ENCODE results near the gene ABHD8.
A peak's percentile ranks its signal among the peaks of the same experiment; 100 is the strongest.

Gene ABHD8, protein sequence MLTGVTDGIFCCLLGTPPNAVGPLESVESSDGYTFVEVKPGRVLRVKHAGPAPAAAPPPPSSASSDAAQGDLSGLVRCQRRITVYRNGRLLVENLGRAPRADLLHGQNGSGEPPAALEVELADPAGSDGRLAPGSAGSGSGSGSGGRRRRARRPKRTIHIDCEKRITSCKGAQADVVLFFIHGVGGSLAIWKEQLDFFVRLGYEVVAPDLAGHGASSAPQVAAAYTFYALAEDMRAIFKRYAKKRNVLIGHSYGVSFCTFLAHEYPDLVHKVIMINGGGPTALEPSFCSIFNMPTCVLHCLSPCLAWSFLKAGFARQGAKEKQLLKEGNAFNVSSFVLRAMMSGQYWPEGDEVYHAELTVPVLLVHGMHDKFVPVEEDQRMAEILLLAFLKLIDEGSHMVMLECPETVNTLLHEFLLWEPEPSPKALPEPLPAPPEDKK

DNA sequence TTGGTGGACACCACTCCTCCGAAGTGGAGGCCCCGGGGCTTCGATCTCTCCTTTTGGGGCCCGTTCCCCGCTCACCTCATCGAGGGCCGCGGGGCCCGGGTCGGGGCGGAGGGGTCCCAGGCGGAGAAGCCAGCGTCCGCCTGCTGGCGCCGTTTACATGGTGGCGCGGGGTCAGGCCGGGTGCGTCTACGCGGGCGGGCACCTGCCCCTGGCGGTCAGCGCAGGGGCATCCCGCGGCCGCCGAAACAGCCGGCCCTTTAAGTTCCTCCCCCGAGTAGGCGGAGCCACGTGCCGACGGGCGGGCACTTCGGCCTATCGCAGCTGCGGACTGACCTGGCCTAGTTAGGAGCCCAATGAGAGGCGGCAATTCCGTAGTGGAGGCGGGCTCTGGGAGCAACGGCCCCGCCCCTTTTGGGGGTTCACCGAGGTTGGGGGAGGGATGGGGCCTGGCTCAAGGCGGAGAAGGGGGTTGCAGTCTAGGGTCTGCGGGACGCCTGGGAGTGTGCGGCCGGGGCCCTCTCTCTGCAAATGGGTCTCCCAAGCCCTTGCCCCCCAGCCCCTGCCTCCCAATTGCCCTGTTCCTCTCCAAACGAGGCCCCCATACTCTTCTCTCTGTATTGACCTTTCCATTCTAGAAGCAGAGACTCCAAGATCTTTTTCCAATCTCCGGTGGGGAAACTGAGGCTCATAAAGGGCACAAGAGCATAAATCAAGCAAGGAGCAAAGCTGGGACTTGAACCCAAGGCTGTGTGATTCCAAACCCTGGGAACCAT, at the start of gene ABHD8:
TSS of gene ABHD8 (minus strand) at position 259 of the 773 bp plus-strand sequence. CDS start 1,809 bp downstream, outside the sequence.
- peak; percentile 94 for DNase-seq

DNA sequence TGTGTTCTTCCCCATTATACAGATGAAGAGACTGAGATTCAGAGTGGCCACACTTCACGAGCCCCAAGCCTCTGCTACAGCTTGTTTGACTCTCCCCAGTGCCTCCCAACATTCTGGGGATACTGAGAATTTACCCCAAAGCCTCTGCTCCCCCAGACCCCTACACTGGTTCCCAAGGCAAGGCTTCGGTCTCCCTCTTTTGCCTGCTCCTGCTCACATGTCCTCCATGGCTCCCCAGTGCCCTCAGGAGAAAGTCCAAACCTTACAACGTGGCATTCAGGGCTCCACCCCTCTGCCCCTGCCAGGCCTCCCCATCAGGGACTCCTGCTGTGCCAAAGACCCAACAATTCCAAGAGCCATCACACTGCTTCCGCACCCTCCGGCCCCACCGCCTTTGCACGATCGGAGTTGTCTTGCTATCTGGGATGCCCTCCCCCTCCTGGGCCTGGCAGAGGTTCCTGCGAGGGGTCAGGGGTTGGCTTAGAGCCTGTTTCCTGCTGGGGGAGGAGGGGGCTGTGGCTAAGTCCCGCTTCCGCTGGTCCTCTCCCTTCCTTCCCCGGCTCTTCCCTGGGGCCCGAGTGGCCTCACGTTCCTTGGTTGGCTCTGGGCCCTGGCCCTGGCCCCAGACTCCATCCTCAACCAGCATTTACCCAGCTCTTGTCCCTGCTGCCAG, 49.5 kb upstream of the ABHD8 start:
- DNase-seq, result no peak

DNA sequence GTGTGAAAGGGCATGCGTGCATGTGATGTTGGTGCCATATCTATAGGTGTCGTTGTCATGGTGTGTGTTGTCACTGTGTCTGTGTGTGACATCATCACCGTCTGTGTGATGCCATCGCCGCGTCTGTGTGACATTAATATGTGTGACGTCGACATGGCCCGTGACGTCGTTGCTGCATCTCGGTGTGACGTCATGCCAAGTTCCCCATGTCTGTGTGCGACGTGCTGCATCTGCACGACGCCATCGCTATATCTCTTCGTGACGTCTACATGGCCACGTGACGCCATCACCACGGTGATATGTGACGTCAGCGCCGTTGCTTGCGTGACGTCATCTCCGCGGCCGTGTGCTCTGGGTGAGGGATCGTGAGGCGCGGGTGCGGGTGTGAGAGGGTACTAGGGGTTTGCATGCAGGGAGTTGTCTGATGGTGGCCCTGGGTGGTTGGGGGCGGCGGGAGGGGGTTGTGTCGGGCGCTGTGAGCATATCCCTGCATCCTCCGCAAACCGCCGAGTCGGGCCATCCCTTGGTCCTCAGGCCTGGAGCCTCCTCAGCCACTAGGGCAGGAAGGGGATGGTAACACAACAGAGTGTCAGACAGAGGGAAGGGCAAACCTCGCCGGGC, 48.7 kb upstream of the ABHD8 start:
- DNase-seq, result no peak

DNA sequence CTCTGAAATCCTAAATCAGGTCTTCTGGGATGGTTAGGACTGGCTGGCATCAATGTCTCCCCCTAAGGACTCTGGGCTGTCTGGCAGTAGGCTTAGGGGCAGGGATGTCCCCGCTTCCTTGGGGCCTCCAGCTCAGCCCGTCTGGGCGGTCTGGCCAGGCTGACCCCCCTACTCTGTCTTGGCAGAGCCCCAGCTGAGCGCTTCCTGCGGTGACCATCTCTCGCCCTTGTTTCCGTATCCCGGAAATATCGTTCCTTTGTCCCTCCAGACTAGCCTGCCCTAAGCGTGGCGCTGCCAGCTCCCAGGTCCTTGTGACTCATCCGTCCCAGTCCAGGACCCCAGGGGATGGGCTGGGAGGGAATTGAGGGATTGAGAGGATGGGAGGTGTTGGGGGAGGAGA, 45.5 kb upstream of the ABHD8 start:
- no peak for DNase-seq

DNA sequence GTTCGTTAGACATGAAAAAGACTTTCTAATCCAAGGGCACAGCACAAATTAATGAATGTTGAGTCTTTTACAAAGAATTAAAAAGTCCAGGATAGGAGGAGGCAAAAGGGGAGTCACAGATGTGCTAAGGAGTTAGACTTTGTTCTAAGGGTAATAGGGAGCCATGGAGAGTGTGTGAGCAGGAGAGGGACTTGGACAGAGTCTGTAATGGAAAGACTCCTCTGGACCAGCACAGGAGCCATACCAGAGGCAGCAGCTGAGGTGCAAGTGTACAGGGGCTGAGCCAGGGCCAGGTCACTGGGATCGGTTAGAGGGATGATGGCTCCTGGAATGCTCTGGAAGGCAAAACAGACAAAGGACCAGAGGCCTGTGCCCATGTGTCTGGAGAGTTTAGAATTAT, 44.7 kb upstream of the ABHD8 start:
- no peak for DNase-seq

DNA sequence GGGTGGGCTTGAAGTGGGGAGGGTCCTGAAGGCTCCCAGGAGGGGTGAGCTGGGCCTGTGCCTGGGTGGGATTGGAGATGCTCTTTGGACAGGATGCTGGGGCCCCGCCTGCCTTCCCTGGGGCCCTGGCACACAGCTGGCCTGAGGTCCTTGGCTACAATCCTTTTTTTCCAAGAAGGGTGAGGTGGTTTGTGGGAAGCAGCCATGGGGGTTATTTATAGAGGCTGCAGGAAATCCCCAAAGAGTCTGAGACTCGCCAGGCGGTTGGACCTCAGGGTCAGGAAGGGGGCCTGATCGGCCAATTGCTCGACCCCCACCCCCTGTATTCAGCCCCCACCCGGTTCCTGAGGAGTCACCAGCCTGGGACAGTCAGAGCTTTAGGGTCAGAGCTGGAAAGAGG, 44.1 kb upstream of the ABHD8 start:
- no peak for DNase-seq

DNA sequence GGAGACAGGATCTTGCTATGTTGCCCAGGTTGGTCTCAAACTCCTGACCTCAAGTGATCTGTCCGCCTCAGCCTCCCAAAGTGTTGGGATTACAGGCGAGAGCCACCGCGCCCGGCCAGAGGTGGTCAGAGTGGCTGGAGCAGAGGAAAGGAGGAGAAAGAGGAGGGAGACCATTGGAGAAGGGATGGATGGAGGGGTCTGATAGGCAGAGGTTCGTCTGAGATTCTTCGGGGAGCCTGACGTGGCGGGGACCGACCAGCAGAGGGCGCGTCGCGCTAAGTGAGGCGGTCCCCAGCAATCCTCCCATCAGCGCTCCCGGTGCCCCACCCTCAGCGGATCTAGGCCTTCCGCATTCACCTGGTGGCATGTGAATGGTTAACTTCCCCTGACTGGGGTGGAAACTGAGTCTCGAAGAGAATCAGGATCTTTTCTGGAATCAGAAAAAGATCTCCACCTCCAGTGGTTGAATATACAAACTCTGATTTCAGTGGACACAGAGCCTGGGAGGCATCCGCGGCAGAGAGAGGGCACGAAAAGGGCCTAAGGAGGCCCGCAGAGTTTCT, 43.0 kb upstream of the ABHD8 start:
- peak; percentile 48 for DNase-seq

DNA sequence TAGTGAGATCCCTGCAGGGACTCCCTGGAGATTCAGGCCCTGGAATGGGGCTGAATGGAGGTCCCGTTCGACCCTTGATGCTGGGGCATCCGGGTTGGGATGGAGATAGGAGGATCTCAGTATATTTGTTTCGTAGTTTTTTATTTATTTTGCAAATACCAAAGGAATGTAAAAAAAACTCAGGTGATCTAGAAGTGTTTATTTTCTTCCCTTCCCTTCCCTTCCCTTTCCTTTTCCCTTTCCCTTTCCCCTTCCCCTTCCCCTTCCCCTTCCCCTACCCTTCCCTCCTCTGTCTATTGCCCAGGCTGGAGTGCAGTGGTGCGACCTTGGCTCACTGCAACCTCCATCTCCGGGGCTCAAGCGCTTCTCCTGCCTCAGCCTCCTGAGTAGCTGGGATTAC, 38.6 kb upstream of the ABHD8 start:
- DNase-seq, result no peak

DNA sequence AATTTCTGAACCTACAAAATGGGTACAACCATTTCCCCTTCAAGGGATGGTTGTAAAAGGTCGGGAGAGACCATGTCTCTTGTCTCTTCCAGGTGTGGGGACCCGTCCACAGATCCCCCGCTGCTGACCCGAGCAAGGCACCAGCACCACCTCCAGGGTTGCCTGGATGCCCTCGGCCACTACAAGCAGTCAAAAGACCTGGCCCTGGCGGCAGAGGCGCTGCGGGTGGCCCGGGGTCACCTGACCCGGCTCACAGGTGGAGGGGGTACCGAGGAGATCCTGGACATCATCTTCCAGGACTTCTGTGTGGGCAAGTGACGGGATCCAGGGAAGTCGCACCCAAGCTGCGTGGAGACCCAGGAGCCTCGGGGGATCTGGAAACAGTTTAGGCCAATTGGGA, 38.2 kb upstream of the ABHD8 start:
- DNase-seq, result no peak

DNA sequence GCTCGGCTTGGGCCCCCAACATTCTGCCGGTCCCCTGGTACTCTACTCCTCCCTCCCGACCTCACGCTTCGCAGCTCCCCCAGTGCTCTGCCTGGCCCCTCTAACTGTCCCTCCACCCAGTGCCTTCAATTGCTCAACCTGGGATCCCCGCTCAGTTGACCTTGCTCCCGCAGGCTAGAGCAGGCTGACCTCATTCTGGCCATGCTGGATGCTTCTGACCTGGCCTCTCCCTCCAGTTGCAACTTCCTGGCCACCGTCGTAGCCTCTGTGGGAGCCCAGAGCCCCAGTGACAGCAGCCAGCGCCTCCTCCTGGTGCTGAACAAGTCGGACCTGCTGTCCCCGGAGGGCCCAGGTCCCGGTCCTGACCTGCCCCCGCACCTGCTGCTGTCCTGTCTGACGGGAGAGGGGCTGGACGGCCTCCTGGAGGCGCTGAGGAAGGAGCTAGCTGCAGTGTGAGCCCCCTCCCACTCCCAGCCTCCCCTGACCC, 37.7 kb upstream of the ABHD8 start:
- DNase-seq, result no peak

DNA sequence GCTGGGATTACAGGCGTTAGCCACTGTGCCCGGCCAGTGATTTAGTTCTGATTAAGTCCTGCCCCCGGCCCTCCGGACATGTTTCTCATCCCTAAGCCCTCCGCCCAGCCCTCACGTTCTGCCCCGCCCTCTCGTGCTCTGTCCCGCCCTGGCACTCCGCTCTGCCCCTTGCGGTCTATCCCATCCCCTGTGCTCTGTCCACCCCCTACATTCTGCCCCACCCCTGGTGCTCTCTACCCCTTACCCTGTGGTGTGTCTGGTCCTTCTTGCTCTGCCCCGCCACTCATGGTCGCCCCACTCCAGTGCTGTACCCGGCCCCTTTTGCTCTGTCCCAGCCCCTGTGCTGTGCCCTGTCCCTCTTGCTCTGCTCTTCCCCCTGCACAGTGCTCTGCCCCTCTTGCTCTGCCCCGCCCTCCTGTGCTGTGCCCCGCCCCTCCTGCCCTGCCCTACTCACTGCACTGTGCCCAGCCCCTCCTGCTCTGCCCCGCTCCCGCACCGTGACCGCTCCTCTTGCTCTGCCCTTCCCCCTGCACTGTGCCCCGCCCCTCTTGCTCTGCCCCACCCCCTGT, 37.2 kb upstream of the ABHD8 start:
- no peak for DNase-seq

DNA sequence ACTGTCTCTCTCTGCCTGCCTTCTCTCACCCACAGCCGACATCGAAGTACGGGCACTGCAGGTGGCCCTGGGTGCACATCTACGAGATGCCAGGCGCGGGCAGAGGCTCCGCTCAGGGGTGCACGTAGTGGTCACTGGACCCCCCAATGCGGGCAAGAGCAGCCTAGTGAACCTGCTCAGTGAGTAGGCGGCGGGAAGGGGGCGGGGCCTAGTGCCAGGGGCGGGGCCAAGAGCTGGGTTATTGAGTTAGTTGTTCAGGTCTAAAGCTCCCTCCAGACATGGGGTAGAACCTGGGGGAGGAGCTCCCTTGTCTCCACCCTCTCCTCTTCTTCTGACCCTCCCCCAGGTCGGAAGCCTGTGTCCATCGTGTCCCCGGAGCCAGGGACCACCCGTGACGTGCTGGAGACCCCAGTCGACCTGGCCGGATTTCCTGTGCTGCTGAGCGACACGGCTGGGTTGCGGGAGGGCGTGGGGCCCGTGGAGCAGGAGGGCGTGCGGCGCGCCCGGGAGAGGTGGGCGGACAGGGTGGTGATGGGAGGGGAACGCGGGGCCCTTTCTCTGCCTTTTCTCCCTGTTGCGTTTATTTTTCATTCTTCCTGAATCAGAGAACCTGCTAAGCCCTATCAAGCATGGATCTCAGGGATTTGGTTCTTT, 36.0 kb upstream of the ABHD8 start:
- no peak for DNase-seq

DNA sequence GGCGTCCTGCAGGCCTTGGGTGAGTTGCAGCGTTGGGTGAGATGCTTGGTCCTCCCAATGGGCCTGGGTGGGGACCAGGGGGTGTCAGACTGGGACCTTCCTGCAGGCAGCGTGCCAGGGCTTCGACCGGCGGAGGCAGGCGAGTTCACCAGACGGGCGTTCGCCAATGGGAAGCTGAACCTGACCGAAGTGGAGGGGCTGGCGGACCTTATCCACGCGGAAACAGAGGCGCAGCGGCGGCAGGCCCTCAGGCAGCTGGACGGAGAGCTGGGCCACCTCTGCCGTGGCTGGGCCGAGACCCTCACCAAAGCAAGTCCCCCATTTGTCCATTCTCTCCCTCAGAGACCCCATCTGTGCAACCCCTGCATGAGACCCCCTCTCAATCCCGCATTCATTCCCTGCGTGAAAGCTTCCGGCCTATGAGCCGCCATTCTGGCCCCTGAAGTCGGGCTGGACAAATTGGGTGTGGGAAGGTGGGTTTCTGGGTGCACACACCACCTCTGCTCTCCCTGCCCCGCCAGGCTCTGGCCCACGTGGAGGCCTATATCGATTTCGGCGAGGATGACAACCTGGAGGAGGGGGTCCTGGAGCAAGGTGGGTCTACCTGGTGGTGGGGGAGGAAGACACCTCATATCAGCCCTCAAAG, 35.3 kb upstream of the ABHD8 start:
- DNase-seq, result no peak

DNA sequence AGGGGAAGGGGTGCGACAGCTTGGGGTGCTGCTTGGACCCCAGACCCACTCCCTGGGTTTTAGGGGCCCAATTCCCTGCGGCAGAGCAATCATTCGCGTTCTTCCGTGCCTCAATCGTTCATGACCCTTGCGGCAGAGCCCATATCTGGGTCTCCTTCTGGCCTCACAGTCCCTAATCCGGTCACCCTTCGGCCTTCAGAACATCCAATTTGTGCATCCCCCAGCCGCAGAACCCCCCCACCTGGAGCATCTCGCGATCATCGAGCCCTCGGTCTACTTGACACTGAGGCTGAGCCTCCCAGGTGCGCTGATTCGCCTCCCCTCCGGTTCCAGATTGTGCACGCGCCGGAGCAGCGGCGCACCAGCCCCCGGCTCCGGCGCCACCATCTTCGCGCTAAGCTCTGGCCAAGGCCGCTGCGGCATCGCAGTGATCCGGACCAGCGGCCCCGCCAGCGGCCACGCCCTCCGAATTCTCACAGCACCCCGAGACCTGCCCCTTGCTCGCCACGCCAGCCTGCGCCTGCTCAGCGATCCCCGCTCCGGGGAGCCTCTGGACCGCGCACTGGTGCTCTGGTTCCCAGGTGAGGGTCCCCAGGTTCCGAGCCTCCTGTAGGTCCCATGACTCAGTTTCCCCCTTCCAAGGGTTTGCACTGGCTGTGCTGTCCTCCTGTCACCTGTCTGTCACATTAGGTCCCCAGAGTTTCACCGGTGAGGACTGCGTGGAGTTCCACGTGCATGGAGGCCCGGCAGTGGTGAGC, 34.6 kb upstream of the ABHD8 start:
- no peak for DNase-seq

DNA sequence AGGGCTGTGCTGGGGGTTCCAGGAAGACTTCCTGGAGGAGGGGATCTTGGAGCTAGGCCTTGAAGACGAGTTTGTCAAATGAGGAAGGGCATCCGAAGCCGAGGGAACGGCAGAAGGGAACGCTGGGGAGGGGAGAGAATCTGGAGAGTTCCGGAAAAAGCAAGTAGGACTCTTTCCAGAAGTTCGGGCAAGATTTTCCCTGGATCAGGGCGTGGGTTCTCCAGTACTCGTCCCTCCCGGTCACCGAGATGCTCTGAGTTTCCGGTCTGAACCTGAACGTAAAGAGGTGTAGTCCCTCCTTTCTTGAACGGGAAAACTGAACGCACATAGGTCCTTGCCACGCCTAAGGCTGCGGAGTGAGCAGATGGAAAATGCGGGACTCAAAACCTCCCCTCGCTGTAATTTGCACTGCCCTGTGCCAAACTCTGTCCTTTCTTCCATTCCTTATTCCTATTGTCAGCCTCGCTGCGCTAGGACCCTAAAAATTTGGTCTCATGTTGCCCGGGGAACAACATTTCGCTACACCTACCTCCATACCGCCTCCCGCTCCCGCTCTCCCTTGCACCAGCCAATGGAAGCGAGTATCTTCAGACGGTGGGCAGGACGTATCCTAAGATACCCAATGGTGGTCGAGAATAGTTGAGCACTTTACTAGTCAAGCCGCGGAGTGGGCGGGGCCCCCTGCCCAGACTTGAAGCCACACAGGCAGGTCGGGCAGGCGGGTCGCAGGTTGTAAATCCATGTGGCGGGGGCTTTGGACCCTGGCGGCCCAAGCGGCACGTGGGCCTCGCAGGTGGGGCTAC, 33.8 kb upstream of the ABHD8 start, which contains the start of gene GTPBP3:
TSS of gene GTPBP3 (plus strand) at position 682 of the 803 bp plus-strand sequence. CDS start at position 741, 59 bp downstream.
- DNase-seq, result peak; percentile 98

DNA sequence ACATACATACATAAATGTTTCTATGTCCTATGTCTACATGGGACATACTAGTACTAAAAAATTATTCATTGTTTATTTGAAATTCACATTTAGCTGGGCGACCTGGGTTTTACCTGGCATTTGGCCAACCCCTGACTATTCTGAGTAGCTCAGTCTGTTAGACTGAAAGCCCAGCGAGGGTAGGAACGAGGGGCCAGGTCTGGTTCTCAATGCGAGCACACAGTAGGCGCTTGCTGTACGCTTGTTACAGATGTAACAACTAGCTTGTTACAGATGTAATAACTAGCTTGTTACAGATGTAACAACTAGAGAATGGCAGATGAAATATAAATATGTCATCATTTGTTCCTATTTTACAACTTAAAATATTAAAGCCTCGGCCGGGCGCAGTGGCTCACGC, 32.4 kb upstream of the ABHD8 start:
- no peak for DNase-seq

DNA sequence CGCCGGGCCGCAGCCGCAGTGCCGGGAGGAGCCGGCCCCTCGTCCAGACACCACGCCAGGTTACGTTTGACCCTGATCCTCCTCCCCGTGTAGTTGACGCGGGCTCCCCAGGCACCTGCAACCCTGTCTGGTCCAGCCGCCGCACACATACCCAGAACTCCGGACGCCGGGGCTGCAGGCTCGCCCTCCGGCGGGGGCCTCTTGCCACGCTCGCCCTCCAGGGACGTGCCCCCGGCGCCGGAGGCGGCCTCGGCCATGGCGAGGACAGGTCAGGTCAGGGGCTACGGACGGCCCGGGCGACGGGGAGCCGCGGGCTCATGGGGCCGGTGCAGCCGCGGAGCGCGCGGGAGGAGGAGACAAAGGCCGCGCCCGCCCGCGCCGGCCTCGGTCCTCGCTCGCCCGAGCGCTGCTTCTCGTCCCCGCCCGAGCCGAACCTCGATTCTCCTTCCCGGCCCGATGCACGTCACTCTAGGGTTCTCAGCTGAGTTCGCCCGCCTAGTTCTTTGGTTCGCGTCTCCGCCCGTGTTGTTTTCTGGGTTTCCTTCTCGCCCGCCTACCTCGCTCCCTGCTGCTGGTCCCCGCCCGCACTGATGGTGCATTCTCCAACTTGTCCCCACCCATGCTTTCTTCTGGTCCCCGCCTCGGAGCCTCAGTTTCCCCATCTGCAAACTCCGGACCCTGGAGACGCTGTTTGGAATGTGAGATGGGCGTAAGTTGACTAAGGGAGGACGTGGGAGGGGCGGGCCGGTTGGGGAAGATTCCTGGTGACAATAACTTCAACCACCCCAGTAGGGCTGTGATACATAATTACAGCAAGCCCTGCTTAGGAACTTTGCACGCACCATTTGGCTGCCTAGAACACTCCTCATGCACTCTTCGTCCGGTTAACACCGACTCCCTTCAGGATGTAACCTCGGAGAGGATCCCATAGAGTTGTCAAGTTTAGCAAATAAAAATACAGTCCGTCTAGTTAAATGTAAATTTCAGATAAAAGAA, 31.5 kb upstream of the ABHD8 start, which contains the start of gene ANO8:
TSS of gene ANO8 (minus strand) at position 442 of the 996 bp plus-strand sequence. CDS start at position 257, 185 bp downstream.
- peak; percentile 94 for DNase-seq

Measured in NCI-H510A treated with DMSO at 0.1 percent for 48 hours (cell line).